Suprapubic skin (tissue), 4 donors: ENCODE measurements around the gene CNOT2. TPM values are rescaled to one million over a fixed set of nuclear protein-coding genes. Genes with fewer than 3 reads are reported as not detected.
A peak's percentile ranks its signal among the peaks of the same experiment; 100 is the strongest.

Experiments
- DNase-seq, 2 donors: peaks; one replicate each; pipeline ENCODE4 v3.0.0-alpha.2; 2019; ENCODE audit warnings: low spot score in 2 of 2
- H3K27ac ChIP-seq: fragments of 200-600 bp; sonication (generic); one replicate; pipeline ENCODE4 v1.5.1; 2019
- H3K27me3 ChIP-seq: fragments of 200-600 bp; sonication (generic); one replicate; pipeline ENCODE4 v1.5.1; 2019
- H3K36me3 ChIP-seq: fragments of 200-600 bp; sonication (generic); one replicate; pipeline ENCODE4 v1.5.1; 2019
- H3K4me1 ChIP-seq: fragments of 200-600 bp; sonication (generic); one replicate; pipeline ENCODE4 v1.5.1; 2019
- H3K4me3 ChIP-seq: fragments of 200-600 bp; sonication (generic); one replicate; pipeline ENCODE4 v1.5.1; 2019; ENCODE audit warnings: mild to moderate bottlenecking
- H3K9me3 ChIP-seq: fragments of 200-600 bp; sonication (generic); one replicate; pipeline ENCODE4 v1.5.1; 2019
- CTCF ChIP-seq, 2 donors: fragments of 200-600 bp in 1 of 2; fragments of 450-650 bp in 1 of 2; sonication (generic) in 1 of 2; IDR thresholded peaks; one replicate each; pipeline ENCODE4 v1.5.1; 2016 to 2019; ENCODE audit warnings: antibody characterized with exemption in 2 of 2, mild to moderate bottlenecking in 1 of 2, moderate library complexity in 1 of 2
- EP300 ChIP-seq: sonication (generic); formaldehyde crosslinking; IDR thresholded peaks from one replicate; pipeline ENCODE4 v1.6.1; 2017; ENCODE audit warnings: antibody characterized with exemption
- POLR2A ChIP-seq, 2 donors: fragments of 450-650 bp; IDR thresholded peaks; one replicate each; pipeline ENCODE4 v1.6.1; 2017; ENCODE audit warnings: antibody characterized with exemption in 2 of 2, mild to moderate bottlenecking in 2 of 2, moderate library complexity in 2 of 2
- POLR2AphosphoS5 ChIP-seq, 3 donors: sonication (generic); formaldehyde crosslinking; IDR thresholded peaks; one replicate each; pipeline ENCODE4 v1.6.1; 2017; ENCODE audit warnings: antibody characterized with exemption in 3 of 3
- WGBS: methylation state at CpG from one replicate; pipeline ENCODE4 v1.1.5; 2018; 5-methylcytosine and 5-hydroxymethylcytosine counted together
- total RNA-seq, 4 donors: library from RNA; depleted of rRNA; stranded (reverse); fragments of >200 nt; gene quantifications; one replicate each; pipeline ENCODE4 v1.1.0, GENCODE V29; 2016

CNOT2 gene
- total RNA-seq, 4 donors from 2014 or later: 135 to 259 (median 152) TPM

GRCh38 chr12:70365398-70365647, 122.1 kb downstream of the CNOT2 start:
- peaks cover 3% of the 10 kb centered on the region for H3K27me3 ChIP-seq

GRCh38 chr12:70365648-70366518, 122.7 kb downstream of the CNOT2 start, which contains the start of gene KCNMB4:
TSS of gene KCNMB4 (plus strand) at chr12:70366290. CDS start at chr12:70366735, 445 bp downstream.
- WGBS: under 1% methylated on average over 43 of the region's 88 CpGs
- peaks cover 3% of the 10 kb centered on the region for H3K27me3 ChIP-seq
- peak; percentile 77 to 83 for DNase-seq

More at GRCh38 chr12:70365398-70365647, 122.1 kb downstream of the CNOT2 start:
- 0% methylated on average over 6 of the region's 6 CpGs for whole genome bisulfite sequencing
- no peaks in the 10 kb centered on the region for H3K9me3 ChIP-seq
- TF ChIP-seq CTCF (IDR thresholded peaks at IDR 0.05) (no peak), EP300 (no peak), POLR2A (IDR thresholded peaks at IDR 0.05) (no peak), POLR2AphosphoS5 (IDR thresholded peaks at IDR 0.05) (no peak)
- peak in 1 of 2 donors; percentile 59 for DNase-seq
- H3K4me3 ChIP-seq: peak overlapping the region; percentile 92
- no peak overlapping the region for H3K27ac ChIP-seq
- peaks cover 25% of the 10 kb centered on the region for H3K4me1 ChIP-seq
- H3K36me3 ChIP-seq: no peaks in the 10 kb centered on the region

GRCh38 chr12:70366581-70367257, 123.5 kb downstream of the CNOT2 start:
- H3K9me3 ChIP-seq: no peaks in the 10 kb centered on the region
- TF ChIP-seq POLR2A (IDR thresholded peaks at IDR 0.05) (no peak), CTCF (IDR thresholded peaks at IDR 0.05) (no peak), POLR2AphosphoS5 (IDR thresholded peaks at IDR 0.05) (no peak), EP300 (no peak)
- no peaks in the 10 kb centered on the region for H3K36me3 ChIP-seq
- peaks cover 3% of the 10 kb centered on the region for H3K27me3 ChIP-seq
- peaks cover 25% of the 10 kb centered on the region for H3K4me1 ChIP-seq
- H3K27ac ChIP-seq: peak overlapping the region; percentile 25
- DNase-seq: peak in 1 of 2 donors; percentile 61
- WGBS: 0% methylated on average over 18 of the region's 69 CpGs
- peak overlapping the region; percentile 92 for H3K4me3 ChIP-seq

More at GRCh38 chr12:70365648-70366518, 122.7 kb downstream of the CNOT2 start, which contains the start of gene KCNMB4:
- Histone ChIP-seq H3K27ac (peak within 1 kb of the TSS; percentile 25), H3K36me3 (no peaks in the 10 kb centered on the region), H3K4me3 (peak within 1 kb of the TSS; percentile 92), H3K4me1 (peaks cover 25% of the 10 kb centered on the region), H3K9me3 (no peaks in the 10 kb centered on the region)
- no peak for TF ChIP-seq POLR2A (IDR thresholded peaks at IDR 0.05)
- TF ChIP-seq POLR2AphosphoS5 (IDR thresholded peaks at IDR 0.05): no peak
- no peak for TF ChIP-seq CTCF (IDR thresholded peaks at IDR 0.05)
- TF ChIP-seq EP300: no peak

- TF ChIP-seq CTCF (IDR thresholded peaks at IDR 0.05) (no peak), POLR2A (IDR thresholded peaks at IDR 0.05) (no peak), EP300 (no peak), POLR2AphosphoS5 (IDR thresholded peaks at IDR 0.05) (no peak)
- 9% methylated on average over 19 of the region's 21 CpGs for WGBS
- Histone ChIP-seq H3K4me3 (peak overlapping the region; percentile 92), H3K27me3 (peaks cover 3% of the 10 kb centered on the region), H3K36me3 (no peaks in the 10 kb centered on the region), H3K9me3 (no peaks in the 10 kb centered on the region), H3K4me1 (peaks cover 25% of the 10 kb centered on the region), H3K27ac (no peak overlapping the region)
- no peak for DNase-seq
These were observed 124.3 kb downstream of the CNOT2 start for GRCh38 chr12:70367258-70368141.
